ENCODE results near the gene ELMO1. TPM values are rescaled to one million over a fixed set of nuclear protein-coding genes. Genes with fewer than 3 reads are reported as not detected.

ELMO1 gene
- total RNA-seq, 1 experiment from 2014 or later = 137 TPM

DNA sequence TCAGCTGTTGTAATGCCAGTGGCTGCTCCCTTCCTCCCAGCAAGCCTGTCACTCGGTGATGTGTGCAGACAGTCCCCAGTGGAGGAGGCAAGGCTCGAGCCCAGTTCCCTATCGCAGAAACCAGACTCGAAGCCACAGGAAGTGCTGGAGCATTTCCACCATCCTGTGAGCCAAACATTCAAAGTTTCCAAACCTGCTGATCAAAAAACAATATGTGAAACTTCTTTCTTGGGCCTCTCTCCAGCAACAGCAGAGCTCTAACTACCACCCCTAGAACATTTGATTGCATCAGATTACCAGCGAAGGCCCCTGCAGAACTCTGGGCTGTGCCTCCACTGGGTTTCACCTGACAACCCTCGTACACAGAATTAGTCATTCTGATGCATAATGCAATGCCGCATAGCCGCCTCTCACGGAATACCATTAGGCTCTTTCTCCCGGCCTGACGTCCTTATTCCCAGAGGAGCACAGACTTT, 94.0 kb downstream of the ELMO1 start:
- Histone ChIP-seq H3K4me2 (ENCODE audit: low read depth, low read length, poor library complexity, severe bottlenecking) (no peak overlapping the region), H3K36me3 (ENCODE audit: insufficient read depth, low read length) (no peaks in the 10 kb centered on the region), H3K4me1 (ENCODE audit: low read length) (peaks cover 20% of the 10 kb centered on the region), H3K27ac (ENCODE audit: low read length) (no peak overlapping the region), H3K79me2 (ENCODE audit: low read length) (no peaks in the 10 kb centered on the region), H3K27me3 (ENCODE audit: low read length) (no peaks in the 10 kb centered on the region), H3K9ac (ENCODE audit: low read length) (no peak overlapping the region; the same call in 1 of the 2 replicates), H3K9me3 (ENCODE audit: low read length) (no peaks in the 10 kb centered on the region), H3K4me3 (ENCODE audit: low read length) (no peak overlapping the region), H4K20me1 (ENCODE audit: insufficient read depth, low read depth, low read length) (no peaks in the 10 kb centered on the region), H2AFZ (ENCODE audit: low read length) (no peak overlapping the region), H3K9me2 (replicated peaks; ENCODE audit: insufficient read depth, low read length) (no peaks in the 10 kb centered on the region)
- DNase-seq = no peak

DNA sequence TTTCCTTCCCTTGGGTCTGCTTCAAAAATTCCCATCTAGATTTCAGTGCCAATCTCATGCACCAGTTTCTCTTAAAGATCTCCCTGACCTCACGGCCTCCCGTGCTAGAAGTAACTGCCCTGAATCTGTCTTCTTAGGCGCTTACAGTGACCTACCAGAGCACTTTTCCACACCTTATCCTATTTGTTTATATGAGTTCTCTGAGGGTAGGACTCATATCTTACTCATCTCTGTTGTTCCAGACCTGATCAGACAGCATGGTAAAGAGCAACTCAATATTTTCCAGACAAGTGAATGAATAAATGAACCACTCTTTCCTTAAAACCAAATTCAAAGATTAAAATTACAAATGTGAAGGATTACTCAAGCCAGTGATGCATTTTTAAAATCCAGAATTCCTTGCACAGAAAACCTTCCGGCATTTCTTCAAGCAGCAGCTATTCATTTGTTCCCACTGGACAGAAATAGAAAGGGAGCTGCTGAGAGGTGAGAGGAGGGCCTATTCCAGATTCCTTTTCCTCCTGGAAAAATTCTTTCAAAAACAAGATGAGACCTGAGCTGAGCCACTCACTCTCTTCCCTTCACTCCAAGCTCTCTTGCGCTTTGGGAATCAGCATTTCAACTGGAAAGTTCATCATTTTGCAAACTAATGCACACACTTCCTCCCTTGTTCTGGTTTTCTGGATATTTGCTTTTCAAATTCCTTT, 94.6 kb downstream of the ELMO1 start:
- no peaks in the 10 kb centered on the region for H3K9me2 ChIP-seq (replicated peaks; ENCODE audit: insufficient read depth, low read length)
- H4K20me1 ChIP-seq (ENCODE audit: insufficient read depth, low read depth, low read length) = no peaks in the 10 kb centered on the region
- no peak overlapping the region for H3K4me3 ChIP-seq (ENCODE audit: low read length)
- H3K79me2 ChIP-seq (ENCODE audit: low read length) = no peaks in the 10 kb centered on the region
- no peak overlapping the region for H3K4me2 ChIP-seq (ENCODE audit: low read depth, low read length, poor library complexity, severe bottlenecking)
- H3K27me3 ChIP-seq (ENCODE audit: low read length) = no peaks in the 10 kb centered on the region
- no peak for DNase-seq
- no peak overlapping the region for H3K9ac ChIP-seq (ENCODE audit: low read length)
- H3K9me3 ChIP-seq (ENCODE audit: low read length) = no peaks in the 10 kb centered on the region
- H2AFZ ChIP-seq (ENCODE audit: low read length) = no peak overlapping the region
- H3K27ac ChIP-seq (ENCODE audit: low read length) = no peak overlapping the region
- H3K4me1 ChIP-seq (ENCODE audit: low read length) = peaks cover 20% of the 10 kb centered on the region
- no peaks in the 10 kb centered on the region for H3K36me3 ChIP-seq (ENCODE audit: insufficient read depth, low read length)

DNA sequence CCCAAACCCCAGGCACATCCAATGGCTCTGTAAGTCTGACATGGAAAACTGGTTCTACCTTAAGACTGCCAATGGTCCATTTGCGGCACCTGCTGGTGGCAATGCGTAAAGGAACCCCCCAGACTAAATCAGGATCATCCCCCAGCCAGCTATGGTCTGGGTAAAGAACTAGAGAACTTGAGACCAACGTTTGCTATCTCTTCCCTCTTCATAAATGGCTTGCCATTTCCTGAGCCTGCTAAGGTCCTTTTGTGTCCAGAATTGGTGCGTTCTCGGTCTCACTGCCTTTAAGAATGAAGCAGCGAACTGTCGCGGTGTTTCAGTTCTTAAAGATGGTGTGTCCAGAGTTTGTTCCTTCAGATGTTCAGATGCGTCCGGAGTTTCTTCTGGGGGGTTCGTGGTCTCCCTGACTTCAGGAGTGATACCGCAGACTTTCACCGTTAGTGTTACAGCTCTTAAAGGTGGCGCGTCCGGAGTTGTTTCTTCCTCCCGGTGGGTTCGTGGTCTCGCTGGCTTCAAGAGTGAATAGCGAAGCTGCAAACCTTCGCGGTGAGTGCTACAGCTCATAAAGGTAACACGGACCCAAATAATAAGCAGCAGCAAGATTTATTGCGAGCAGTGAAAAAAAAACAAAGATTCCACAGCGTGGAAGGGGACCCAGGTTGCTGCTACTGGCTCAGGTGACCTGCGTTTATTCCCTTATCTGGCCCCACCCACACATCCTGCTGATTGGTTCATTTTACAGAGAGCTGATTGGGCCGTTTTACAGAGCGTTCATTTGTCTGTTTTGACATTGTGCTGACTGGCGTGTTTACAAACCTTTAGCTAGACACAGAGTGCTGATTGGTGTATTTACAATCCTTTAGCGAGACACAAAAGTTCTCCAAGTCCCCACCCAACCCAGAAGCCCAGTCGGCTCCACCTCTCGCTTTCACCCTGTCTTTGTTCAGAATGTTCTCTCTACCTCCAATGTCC, 95.4 kb downstream of the ELMO1 start:
- Histone ChIP-seq H3K9me3 (ENCODE audit: low read length) (no peaks in the 10 kb centered on the region), H3K27ac (ENCODE audit: low read length) (no peak overlapping the region), H3K79me2 (ENCODE audit: low read length) (no peaks in the 10 kb centered on the region), H3K9me2 (replicated peaks; ENCODE audit: insufficient read depth, low read length) (no peaks in the 10 kb centered on the region), H3K4me2 (ENCODE audit: low read depth, low read length, poor library complexity, severe bottlenecking) (peak overlapping the region; percentile 66), H3K4me1 (ENCODE audit: low read length) (peaks cover 20% of the 10 kb centered on the region), H3K36me3 (ENCODE audit: insufficient read depth, low read length) (no peaks in the 10 kb centered on the region), H4K20me1 (ENCODE audit: insufficient read depth, low read depth, low read length) (no peaks in the 10 kb centered on the region), H3K27me3 (ENCODE audit: low read length) (no peaks in the 10 kb centered on the region), H2AFZ (ENCODE audit: low read length) (peak overlapping the region; percentile 54; the same call in 1 of the 2 replicates), H3K9ac (ENCODE audit: low read length) (peak overlapping the region; percentile 48), H3K4me3 (ENCODE audit: low read length) (peak overlapping the region; percentile 63)
- peak; percentile 85 for DNase-seq

DNA sequence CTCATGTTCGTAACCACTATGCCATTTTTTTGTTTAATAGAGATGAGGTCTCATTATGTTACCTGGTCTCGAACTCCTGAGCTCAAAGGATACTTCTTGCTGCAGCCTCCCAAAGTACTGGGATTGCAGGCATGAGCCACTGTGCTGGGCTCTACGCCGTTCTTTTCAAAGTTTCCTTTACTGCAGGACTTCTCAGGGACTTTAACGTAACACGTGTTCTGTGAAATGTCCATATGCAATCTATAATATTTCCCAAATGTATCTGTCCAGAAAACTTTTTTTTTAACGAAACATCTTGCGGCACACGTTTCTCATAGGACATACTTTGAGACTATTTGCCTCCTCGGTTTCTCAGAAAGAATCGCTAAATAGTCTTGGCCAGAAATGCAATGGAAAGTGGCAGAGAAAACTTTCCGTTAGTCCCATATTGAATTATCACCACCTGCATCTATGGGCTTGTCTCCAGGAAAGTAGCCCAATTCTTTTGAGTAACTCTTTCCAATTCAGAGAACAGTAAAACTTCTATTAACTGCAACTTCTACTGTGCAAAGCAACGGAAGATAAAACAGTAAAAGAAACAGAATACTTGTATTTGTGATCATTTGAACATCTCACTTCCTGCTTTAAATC, 96.3 kb downstream of the ELMO1 start:
- Histone ChIP-seq H3K9me2 (replicated peaks; ENCODE audit: insufficient read depth, low read length) (no peaks in the 10 kb centered on the region), H2AFZ (ENCODE audit: low read length) (no peak overlapping the region), H3K4me3 (ENCODE audit: low read length) (no peak overlapping the region), H4K20me1 (ENCODE audit: insufficient read depth, low read depth, low read length) (no peaks in the 10 kb centered on the region), H3K27ac (ENCODE audit: low read length) (no peak overlapping the region), H3K79me2 (ENCODE audit: low read length) (no peaks in the 10 kb centered on the region), H3K27me3 (ENCODE audit: low read length) (no peaks in the 10 kb centered on the region), H3K4me2 (ENCODE audit: low read depth, low read length, poor library complexity, severe bottlenecking) (peak overlapping the region; percentile 66), H3K9me3 (ENCODE audit: low read length) (no peaks in the 10 kb centered on the region), H3K9ac (ENCODE audit: low read length) (no peak overlapping the region), H3K36me3 (ENCODE audit: insufficient read depth, low read length) (no peaks in the 10 kb centered on the region), H3K4me1 (ENCODE audit: low read length) (peaks cover 20% of the 10 kb centered on the region)
- no peak for DNase-seq

DNA sequence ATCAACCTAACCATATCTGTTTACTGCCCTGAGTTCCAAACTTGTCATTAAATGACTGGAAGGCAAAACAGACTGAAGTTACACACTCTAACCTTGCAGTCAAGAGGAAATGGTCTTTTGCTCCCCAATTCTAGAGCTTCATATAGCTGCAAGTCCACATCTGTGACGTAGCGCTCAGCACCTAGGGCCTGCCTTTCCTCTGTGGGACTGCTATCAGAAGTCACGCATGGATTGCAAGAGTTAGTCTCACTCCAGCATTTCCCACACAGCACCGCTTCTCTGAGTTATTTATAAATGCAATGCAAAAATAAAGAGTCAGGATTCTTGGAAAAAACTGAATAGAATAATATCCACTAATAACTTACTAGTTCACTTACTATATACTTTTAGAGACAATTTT, 96.9 kb downstream of the ELMO1 start:
- Histone ChIP-seq H3K9me2 (replicated peaks; ENCODE audit: insufficient read depth, low read length) (no peaks in the 10 kb centered on the region), H3K4me2 (ENCODE audit: low read depth, low read length, poor library complexity, severe bottlenecking) (no peak overlapping the region), H3K79me2 (ENCODE audit: low read length) (no peaks in the 10 kb centered on the region), H2AFZ (ENCODE audit: low read length) (no peak overlapping the region), H3K4me1 (ENCODE audit: low read length) (peaks cover 20% of the 10 kb centered on the region), H3K27me3 (ENCODE audit: low read length) (no peaks in the 10 kb centered on the region), H4K20me1 (ENCODE audit: insufficient read depth, low read depth, low read length) (no peaks in the 10 kb centered on the region), H3K36me3 (ENCODE audit: insufficient read depth, low read length) (no peaks in the 10 kb centered on the region), H3K9ac (ENCODE audit: low read length) (no peak overlapping the region), H3K4me3 (ENCODE audit: low read length) (no peak overlapping the region), H3K27ac (ENCODE audit: low read length) (no peak overlapping the region), H3K9me3 (ENCODE audit: low read length) (no peaks in the 10 kb centered on the region)
- no peak for DNase-seq

DNA sequence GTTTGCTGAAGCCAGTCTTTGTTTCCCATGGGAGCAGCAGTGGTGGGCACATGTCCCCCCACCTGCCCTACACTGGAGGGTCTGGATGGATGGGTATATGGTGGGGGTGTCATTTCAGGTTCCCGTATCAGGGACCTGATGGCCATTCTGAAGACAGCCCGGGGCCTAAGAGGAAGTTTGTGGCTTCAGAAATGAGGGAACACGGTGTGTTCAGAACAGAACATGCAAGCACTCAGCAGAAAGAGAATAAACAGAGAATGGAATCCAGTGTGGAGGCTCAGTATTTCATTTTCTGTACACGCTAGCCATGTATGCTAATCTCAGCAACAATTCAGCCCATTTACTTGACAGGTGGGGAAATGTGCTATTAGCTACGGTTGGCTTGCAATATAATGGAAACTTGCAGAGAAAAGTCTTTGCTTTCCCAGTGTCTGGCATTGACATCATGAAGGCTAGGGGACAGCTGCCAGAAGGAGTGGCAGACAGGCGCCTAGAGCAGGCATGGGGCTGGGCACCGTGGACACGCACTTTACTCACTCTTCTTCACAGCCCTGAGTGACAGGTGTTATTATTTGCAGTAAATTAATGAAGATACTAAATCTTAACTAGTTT, 98.6 kb downstream of the ELMO1 start:
- DNase-seq = no peak
- H3K4me3 ChIP-seq (ENCODE audit: low read length) = no peak overlapping the region
- no peaks in the 10 kb centered on the region for H3K9me3 ChIP-seq (ENCODE audit: low read length)
- peaks cover 19% of the 10 kb centered on the region for H3K4me1 ChIP-seq (ENCODE audit: low read length)
- no peak overlapping the region for H3K27ac ChIP-seq (ENCODE audit: low read length)
- H3K27me3 ChIP-seq (ENCODE audit: low read length) = no peaks in the 10 kb centered on the region
- H3K9me2 ChIP-seq (replicated peaks; ENCODE audit: insufficient read depth, low read length) = no peaks in the 10 kb centered on the region
- H3K9ac ChIP-seq (ENCODE audit: low read length) = no peak overlapping the region
- no peak overlapping the region for H2AFZ ChIP-seq (ENCODE audit: low read length)
- H4K20me1 ChIP-seq (ENCODE audit: insufficient read depth, low read depth, low read length) = no peaks in the 10 kb centered on the region
- no peaks in the 10 kb centered on the region for H3K36me3 ChIP-seq (ENCODE audit: insufficient read depth, low read length)
- no peak overlapping the region for H3K4me2 ChIP-seq (ENCODE audit: low read depth, low read length, poor library complexity, severe bottlenecking)
- no peaks in the 10 kb centered on the region for H3K79me2 ChIP-seq (ENCODE audit: low read length)

DNA sequence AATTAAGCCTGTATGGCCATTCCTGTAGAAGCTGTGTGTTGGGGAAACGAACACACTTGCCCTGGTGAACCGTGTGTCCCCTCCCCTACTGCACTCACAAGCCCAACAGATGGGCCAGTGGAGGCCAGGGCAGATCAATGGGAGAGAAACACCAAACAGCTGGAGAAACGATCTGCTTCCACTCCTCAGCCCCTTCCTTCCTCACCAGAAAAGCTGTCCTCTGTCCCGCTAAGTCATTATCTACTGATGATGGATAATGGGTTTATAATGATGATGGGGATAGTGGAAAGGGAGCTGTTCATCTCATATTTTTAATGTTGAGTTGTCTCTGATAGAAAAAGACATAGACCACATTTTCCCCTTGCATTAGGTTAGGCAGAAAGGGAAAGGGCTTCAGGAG, 99.7 kb downstream of the ELMO1 start:
- H3K9ac ChIP-seq (ENCODE audit: low read length) = no peak overlapping the region
- no peaks in the 10 kb centered on the region for H3K79me2 ChIP-seq (ENCODE audit: low read length)
- H3K27ac ChIP-seq (ENCODE audit: low read length) = no peak overlapping the region
- H3K36me3 ChIP-seq (ENCODE audit: insufficient read depth, low read length) = no peaks in the 10 kb centered on the region
- DNase-seq = no peak
- no peak overlapping the region for H3K4me3 ChIP-seq (ENCODE audit: low read length)
- no peaks in the 10 kb centered on the region for H3K27me3 ChIP-seq (ENCODE audit: low read length)
- H3K9me2 ChIP-seq (replicated peaks; ENCODE audit: insufficient read depth, low read length) = no peaks in the 10 kb centered on the region
- peaks cover 19% of the 10 kb centered on the region for H3K4me1 ChIP-seq (ENCODE audit: low read length)
- no peak overlapping the region for H3K4me2 ChIP-seq (ENCODE audit: low read depth, low read length, poor library complexity, severe bottlenecking)
- H2AFZ ChIP-seq (ENCODE audit: low read length) = no peak overlapping the region
- H3K9me3 ChIP-seq (ENCODE audit: low read length) = no peaks in the 10 kb centered on the region
- no peaks in the 10 kb centered on the region for H4K20me1 ChIP-seq (ENCODE audit: insufficient read depth, low read depth, low read length)
